GM20000 (cell line): Measurements from ENCODE around the gene ZDHHC17.
"Not testable (repeated sequence)": the region's sequence is repeated elsewhere in the genome, so short reads cannot be mapped to it uniquely, and the experiment has no call there.

Experiments used
- DNase-seq: peaks from one replicate; pipeline ENCODE4 v3.0.0; 2012; ENCODE audit warnings: low spot score
- TF ChIP-seq, protein P1 (sequence below): IDR thresholded peaks from 2 replicates; pipeline ENCODE4 v1.5.1; 2012; ENCODE audit warnings: mild to moderate bottlenecking, control low read depth; ENCODE audit errors: extremely low read depth, missing control alignments

Gene ZDHHC17

DNA sequence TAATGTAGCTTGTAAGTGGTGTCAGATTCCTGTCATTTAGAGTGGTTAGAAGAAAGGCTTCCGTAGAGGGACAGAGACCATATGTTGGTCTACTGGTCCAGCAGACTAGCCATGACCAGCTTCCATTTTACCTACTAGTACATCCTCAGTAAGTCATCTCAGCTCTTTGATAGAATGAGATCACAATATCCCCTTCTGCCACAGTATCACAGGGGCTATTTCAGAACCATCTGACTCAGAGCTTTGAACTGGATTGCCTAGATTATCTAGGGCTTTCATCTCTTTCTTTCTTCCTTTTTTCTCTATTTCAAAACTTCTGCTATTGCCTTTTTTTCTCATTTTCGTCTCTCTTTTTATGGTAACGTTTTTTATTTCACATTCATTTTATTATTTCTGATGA is 4.7 kb downstream of the ZDHHC17 start:
- TF ChIP-seq, protein P1, sequence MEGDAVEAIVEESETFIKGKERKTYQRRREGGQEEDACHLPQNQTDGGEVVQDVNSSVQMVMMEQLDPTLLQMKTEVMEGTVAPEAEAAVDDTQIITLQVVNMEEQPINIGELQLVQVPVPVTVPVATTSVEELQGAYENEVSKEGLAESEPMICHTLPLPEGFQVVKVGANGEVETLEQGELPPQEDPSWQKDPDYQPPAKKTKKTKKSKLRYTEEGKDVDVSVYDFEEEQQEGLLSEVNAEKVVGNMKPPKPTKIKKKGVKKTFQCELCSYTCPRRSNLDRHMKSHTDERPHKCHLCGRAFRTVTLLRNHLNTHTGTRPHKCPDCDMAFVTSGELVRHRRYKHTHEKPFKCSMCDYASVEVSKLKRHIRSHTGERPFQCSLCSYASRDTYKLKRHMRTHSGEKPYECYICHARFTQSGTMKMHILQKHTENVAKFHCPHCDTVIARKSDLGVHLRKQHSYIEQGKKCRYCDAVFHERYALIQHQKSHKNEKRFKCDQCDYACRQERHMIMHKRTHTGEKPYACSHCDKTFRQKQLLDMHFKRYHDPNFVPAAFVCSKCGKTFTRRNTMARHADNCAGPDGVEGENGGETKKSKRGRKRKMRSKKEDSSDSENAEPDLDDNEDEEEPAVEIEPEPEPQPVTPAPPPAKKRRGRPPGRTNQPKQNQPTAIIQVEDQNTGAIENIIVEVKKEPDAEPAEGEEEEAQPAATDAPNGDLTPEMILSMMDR = no peak
- DNase-seq = no peak

DNA sequence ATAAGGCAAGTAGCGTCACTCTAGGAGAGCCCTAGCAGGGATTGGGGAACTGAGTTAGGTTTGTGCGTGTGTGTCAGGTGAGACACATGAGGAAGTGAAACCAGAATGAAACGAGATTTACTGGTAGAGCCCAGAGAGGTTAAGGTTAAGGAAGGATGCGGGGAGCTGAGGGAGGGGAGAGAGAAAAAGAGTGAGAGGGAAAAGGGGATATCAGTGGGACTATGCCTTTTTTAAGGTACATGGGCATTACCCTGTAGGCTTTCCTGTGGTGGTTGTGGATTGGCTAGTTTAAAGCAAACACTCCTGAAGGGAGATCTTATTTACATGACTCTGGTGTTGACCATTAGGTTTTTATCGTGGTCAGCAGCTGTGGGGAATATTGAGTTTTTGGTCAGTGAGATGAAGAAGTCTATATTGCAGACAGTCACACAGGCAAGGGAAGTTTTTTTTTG is 13.9 kb downstream of the ZDHHC17 start:
- peak; percentile 50 for DNase-seq
- TF ChIP-seq, protein P1 = no peak

DNA sequence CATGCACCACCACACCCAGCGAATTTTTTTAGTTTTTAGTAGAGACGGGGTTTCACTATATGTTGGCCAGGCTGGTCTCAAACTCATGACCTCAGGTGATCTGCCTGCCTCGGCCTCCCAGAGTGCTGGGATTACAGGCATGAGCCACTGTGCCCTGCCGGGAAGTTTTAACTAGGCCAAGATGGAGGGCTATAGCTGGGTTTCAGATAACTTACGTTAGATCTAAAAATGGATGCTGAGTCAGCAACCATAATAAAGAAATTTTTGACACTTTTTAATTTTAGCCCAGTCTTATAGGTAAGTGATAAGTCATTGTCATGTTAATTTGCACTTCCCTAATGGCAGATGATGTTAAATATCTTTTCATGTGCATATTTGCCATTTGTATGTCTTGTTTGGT is 14.4 kb downstream of the ZDHHC17 start:
- TF ChIP-seq, protein P1 = no peak
- DNase-seq = no peak

DNA sequence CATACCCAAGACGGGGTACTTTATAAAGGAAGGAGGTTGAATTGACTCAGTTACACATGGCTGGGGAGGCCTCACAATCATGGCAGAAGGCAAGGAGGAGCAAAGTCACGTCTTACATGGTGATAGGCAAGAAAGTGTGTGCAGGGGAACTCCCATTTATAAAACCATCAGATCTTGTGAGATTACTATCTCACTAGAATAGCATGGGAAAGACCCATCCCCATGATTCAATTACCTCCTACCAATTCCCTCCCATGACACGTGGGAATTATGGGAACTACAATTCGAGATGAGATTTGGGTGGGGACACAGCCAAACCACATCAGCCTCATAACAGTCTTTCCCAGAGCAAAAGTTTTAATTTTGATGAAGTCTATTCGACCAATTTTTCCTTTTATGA is 15.4 kb downstream of the ZDHHC17 start:
- DNase-seq = not testable (repeated sequence)

DNA sequence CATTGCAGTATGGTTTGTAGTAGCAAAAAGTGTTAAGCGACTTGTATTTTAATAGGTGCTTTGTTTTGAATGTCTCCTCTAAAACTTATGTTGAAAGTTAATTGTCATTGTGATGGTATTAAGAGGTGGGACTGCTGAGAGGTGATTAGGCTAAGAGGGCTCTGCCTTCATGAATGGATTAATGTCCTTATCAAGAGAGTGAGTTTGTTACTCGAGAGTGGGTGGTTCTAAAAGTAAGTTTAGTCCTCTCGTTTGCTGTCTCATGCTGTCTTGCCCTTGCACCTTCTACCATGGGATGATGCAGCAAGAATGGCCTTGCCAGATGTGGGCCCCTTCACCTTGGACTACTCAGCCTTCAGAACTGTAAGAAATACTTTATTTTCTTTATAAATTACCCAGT is 17.4 kb downstream of the ZDHHC17 start:
- TF ChIP-seq, protein P1 = no peak
- DNase-seq = no peak

DNA sequence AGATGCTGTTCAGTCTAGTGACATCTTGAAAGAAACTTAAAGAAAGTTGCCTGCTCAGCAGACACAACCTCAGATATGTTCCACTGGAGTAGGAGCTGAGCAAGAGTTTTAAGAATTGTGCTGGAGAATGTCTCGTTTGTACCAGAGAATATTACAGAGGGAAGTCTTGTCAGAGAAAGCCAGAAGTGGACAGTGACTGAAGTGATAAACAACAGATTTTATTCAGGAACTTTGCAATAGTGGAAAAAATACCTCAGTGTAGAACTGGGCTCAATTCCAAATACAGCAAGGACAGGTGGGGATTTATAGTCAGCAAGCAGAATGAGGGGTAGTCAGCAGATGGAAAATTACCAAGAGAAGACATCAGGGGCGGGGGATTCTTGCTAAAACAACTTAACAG is 18.6 kb downstream of the ZDHHC17 start:
- TF ChIP-seq, protein P1 = no peak
- no peak for DNase-seq

DNA sequence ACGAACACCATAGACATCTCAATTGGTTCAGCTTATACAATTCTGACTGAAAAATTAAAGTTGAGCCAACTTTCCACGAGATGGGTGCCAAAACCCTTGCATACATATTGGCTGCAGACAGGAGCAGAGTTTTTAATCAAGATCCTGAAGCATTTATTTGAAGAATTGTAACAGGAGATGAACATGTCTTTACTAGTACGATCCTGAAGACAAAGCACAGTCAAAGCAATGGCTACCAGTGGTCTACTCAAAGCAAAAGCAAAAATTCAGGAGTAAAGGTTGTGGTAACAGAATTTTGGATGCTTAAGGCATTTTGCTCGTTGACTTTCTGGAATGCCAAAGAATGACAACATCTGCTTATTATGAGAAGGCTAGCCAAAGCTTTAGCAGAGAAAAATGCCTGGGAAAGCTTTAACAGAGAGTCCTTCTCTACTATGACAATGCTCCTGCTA is 20.7 kb downstream of the ZDHHC17 start:
- no peak for DNase-seq
- TF ChIP-seq, protein P1 = no peak

DNA sequence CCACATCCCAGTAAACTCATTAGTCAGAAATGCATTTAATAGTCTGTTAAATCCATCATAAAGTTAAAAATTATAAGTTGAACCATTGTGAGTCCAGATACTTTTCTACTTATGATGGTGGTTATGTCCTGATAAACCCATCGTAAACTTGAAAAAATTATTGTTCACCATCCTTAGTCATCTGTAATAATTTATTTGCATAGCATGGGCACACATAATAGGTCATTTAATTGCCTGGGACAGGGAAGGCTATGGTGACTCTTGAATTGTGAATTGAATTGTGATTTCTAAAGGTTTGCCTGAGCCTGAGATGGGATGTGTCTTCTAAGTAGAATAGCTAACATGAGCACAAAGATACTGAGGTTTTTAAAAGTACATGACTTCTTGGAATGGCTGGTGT is 21.5 kb downstream of the ZDHHC17 start:
- no peak for DNase-seq
- TF ChIP-seq, protein P1 = no peak
